ENCODE results near the gene CEP70. TPM values are rescaled to one million over a fixed set of nuclear protein-coding genes. Genes with fewer than 3 reads are reported as not detected.

Gene CEP70
- total RNA-seq: 14.9 and 18.3 TPM in 2 replicates

DNA sequence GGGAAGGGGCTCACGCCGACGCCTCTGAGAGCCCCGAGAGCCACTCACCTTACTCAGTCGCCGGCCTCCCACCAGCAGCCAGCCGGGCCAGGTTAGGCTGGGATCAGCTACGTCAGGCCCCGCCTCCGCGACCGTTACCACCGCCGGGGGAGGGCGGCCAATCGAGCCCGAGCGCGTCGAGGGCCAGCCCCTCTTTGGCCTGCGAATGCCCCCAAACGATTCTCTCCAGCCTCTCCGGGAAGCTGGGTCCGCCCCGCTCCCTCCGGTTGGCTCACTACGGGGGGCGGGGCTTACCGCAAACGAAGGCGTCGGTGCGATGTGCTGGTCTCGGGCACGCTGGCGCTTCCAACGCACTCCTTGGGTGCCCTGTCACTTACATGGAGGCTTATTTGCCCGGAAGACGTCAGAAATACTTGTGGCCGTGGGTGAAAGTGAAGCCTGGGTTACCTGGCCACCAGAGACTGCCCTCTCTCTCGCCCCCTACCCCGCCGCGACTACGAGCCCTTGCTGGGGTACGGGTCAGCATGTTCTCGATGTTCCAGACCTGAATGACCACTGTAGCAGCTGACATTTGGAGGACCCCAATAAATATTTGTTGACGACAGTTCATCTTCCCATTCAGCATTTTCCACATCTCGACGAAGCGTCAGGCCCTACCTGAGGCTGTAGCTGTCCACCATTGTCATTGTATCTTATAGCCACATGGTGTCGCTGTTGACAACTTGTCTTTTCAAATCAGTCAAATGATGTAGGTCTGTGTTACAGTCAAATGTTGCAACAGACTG is at the start of gene CEP70:
TSS of gene CEP70 (minus strand) at position 111 of the 785 bp plus-strand sequence. CDS start 21,333 bp downstream, outside the sequence.

DNA sequence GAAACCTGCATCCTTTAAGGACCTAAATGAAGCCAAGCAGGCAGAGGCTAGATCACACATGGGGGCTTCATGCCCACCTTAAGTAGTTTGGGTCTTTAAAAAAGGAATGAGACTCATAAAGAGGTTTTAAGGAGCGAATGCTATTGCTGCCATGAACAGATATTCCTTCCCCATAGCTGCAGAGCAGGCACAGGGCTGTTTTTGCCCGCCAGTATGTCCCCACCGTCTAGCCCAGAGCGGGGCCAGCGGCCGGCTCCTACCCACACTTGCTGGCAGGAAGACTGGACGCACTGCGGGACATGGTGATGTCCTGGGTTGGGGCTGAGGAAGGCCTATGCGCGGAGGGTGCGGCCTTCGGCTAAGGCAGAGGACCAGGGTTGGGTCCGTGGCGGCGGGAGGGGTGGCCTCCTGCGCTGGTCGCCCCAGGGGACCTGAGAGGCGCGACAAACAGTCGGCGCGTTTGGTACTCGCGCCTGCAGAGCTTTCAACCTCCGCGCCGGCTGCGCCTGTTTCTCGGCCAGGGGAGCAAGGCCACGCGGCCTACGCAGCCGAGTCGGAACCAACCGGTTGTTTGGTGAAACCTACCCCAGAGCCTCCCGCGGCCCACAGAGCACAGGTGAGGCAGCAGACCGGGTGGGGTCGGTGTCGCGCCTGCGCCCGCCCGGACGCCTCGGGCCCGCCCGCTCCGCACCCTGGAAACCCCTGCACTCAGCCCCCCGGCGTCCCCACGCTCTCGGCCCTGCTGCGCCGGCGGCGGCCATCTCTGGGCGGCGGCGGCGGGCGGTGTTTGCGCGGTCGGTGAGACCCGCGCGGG is 14.5 kb upstream of the CEP70 start, which contains the start of gene FAIM:
TSS of gene FAIM (plus strand) at position 450 of the 814 bp plus-strand sequence. CDS start 10,956 bp downstream, outside the sequence.

Other genes with a start within 250 kb of the CEP70 start
- gene MRAS, start 245.7 kb downstream of the CEP70 start, total RNA-seq: 7.5 and 14.7 TPM in 2 replicates
- gene ESYT3, start 159.6 kb downstream of the CEP70 start, total RNA-seq: not detected in 2 replicates
- 5.6 and 7.2 TPM in 2 replicates for gene FAIM, start 14.5 kb upstream of the CEP70 start, total RNA-seq
- gene PIK3CB, start 240.7 kb upstream of the CEP70 start, total RNA-seq: 15.7 and 17.7 TPM in 2 replicates

Data from vein endothelial cell (primary cell).